NCI-H1092 treated with DMSO at 0.1 percent for 48 hours (cell line): ENCODE measurements around the gene TNFRSF12A.

Experiments
- DNase-seq: peaks from one replicate; lab custom pipeline; 2025; lab: John Stamatoyannopoulos, UW

Gene TNFRSF12A, protein sequence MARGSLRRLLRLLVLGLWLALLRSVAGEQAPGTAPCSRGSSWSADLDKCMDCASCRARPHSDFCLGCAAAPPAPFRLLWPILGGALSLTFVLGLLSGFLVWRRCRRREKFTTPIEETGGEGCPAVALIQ

DNA sequence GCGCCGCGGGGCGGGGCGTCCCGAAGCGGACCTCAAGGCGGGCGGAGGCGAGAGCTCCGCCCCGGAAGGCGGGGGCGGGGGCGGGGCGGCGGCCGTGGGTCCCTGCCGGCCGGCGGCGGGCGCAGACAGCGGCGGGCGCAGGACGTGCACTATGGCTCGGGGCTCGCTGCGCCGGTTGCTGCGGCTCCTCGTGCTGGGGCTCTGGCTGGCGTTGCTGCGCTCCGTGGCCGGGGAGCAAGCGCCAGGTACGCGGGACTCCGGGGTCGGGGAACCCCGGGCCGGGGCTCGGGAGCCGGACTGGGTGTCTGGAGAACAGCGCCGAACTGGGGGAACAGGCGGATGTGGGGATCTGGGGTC lies at the start of gene TNFRSF12A:
TNFRSF12A (plus strand) TSS at position 122 of the 357 bp plus-strand sequence; CDS start at position 152, 30 bp downstream.
- peak; percentile 11 for DNase-seq

DNA sequence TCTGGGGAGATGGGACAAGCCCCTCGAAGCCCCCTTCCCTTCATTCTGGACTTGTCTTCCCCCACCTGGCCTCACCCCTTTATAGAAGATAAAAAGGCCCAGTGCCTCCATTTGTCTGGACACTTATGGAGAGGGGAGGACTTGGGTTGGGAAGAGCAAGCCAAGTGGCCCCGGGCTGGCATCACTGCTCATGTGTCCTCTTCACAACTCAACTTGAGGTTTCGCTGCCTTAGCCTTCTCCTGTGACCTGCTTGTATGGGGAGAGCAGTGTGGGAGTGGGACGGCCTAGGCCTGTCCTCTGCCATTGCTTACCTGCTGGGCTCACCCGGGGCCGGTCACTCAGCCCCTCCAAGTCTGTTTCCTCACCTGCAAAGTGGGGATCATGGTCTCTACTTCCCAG lies 49.6 kb upstream of the TNFRSF12A start:
- no peak for DNase-seq

DNA sequence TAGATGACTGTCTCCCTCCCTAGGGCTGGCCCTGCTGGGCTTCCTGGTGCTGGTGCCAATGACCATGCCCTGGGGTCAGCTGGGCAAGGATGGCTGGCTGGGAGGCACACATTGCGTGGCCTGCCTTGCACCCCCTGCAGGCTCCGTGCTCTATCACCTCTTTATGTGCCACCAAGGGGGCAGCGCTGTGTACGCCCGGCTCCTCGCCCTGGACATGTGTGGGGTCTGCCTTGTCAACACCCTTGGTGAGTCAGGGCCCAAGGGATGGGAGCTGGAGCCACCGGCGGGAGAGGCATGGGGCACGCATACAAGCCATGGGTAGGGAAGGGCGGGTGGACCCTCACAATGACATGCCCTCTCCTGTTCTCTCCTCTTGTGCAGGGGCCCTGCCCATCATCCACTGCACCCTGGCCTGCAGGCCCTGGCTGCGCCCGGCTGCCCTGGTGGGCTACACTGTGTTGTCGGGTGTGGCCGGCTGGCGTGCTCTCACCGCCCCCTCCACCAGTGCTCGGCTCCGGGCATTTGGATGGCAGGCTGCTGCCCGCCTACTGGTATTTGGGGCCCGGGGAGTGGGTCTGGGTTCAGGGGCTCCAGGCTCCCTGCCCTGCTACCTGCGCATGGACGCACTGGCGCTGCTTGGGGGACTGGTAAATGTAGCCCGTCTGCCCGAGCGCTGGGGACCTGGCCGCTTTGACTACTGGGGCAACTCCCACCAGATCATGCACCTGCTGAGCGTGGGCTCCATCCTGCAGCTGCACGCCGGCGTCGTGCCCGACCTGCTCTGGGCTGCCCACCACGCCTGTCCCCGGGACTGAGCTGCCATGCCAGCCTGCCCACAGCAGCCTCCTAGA lies 48.8 kb upstream of the TNFRSF12A start:
- no peak for DNase-seq

DNA sequence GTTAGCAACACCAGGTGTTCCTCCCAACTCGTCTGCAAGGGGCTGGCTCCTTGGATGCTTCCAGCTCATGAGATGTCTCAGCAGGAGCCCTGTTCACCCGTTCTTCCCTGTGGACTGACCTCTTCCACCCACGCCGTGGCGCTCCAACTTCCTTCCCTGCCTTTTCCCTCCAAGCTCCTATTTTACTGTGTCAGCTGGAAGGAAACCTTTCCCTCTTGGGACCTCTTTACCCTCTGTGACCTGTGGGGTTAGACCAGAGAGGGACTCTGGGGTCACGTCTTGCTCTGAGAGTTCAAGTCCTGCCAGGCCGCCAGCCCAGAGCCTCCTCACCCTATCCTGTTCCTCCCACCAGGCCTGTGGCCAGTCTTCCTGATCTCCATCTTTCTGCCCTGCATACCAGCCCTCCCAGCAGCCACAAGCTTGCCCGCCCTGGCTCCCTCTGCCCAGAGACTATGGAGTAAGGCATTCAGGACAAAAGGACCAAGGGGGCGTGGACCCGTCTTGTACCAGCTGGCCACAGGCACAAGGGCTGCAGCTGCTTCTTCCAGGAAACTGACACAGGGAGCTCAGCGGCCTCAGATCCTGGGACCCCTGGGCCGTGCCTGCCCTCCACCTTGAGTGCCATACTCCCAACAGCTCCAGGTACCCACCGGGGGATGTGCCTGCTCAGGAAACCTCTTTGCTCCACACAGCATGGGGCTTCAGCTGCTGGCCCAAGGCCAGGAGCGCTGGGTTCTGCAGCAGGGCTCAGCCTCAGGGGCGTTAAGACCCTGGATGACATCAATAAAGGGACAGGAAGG lies 48.0 kb upstream of the TNFRSF12A start:
- DNase-seq = peak; percentile 25

DNA sequence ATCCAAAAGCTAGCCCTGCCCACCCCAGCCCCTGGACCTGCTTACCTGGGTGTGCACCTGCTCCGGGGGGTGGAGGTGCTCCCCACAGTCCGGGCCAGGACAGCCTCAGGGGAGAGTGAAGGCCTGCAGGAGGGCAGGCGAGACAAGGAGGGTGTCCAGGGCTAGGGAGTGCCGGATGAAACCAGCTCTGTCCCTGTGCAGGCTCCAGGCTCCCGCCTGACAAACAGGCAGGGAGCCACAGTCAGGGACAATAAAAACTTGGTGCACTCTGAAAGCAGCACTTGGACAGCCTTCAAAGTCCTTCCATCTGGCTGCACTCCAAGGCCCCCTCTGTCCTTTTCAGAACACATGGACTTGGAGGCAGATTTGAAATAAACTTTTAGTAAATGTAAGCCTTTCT lies 47.1 kb upstream of the TNFRSF12A start:
- no peak for DNase-seq

DNA sequence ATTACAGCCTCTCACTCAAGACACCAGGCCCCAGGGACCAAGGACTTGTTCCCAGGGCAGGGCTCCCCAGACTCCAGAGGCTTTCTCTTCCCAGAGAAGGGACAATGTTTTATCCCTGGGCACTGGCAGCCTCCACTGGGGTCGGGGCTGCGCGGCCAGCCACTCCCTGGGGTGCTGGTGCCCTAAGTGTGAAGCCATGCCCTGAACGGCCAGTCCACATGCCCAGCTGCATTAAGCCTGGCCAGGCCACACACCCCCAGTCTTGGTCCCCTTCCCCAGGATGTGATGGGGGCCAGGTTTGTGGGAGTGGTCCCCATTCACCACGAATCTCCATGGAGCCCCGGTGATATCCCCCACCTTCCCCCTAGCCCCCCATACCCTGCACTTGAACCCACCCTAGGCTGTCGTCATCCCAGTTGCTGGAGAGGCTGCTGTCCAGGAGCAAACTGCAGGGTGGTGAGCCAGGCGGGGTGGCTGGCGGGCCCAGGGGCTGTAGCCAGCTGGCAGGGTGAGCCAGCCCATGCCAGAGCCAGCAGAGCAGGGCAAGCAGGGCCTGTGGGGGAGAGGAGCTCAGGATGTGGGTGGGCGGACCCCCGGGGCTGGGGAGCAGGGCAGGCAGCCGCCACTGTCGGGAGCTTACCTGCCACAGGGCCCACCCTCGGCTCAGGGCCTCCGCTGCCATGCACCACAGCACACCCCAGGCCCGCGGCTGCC lies 46.4 kb upstream of the TNFRSF12A start:
- no peak for DNase-seq

DNA sequence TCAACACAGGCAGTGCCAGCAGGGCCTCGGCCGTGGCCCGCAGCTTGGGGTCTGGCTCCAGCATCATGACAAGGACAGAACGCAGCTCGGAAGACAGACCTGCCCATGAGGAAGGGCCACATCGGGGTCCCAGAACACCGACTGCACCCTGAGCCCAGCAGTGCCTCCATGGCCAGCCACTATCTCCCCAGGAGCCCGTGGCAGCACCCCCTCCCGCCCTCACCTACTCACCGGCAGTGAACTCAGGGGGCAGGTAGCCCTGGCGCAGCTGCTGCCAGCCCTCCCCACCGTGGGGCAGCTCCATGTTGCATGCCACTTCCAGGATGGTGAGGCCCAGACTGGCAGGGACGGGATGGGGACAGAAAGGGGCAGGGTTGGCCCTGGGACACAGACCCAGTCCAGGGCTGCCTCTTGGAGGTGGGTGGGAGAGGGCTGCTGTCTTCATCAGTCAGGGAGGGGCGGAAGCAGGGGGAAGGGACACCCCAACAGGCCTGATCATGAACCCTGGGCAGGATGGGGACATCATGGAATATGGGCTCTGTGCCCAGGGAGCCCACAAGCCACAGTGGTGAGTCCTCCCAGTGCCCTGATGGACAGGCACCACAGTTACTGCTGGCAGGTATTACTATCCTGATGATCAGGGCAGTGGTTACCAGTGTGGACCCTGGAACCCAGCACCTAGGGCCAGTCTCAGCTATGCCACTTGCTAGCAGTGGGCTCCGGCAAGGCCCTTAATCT lies 45.7 kb upstream of the TNFRSF12A start:
- no peak for DNase-seq

DNA sequence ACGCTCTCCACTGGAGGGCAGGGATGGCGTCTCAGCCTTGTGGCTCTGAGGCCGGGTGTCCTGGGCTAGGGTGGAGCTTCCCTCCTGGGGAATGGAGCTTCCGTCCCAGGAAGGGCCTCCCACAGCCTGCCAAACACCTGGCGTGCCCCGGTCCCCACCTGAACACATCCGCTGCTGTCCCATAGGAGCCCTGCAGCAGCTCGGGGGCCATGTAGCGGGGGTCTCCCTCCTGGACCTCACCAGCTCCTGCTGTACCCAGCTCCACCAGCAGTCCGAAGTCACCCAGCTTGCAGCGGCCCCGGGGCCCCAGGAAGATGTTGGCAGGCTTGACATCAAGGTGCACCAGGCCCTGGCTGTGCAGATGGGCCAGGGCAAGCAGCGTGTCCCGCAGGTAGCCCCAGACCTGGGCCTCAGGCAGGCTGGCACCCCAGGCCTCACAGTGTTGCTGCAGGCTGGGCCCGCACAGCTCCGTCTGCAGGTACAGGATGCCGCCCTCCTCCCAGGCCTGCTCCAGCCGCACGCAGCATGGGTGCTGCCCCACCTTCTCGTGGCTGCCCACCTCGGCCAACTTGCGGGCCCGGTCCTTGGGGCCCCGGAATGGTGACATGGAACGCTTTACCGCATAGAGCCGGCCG lies 44.9 kb upstream of the TNFRSF12A start:
- no peak for DNase-seq

DNA sequence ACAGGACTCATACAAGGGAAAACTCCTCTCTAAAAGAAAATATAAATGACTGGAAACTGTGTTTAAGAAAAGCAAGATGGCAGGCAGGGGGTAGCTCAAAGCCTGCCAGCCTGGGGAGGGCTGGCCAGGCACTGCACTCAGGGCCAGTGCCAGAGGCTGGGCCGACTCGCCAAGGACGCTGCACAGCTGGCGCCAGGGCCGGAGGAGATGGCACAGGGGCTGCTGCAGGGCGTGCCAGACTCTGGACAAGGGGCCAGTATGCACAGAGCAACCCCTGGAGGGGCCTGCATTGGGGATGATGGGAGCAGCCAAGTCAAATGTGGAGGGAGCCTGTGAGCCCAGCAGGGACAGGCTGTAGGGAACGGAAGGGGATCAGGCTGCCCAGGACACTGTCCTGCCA lies 44.0 kb upstream of the TNFRSF12A start:
- DNase-seq = peak; percentile 45

DNA sequence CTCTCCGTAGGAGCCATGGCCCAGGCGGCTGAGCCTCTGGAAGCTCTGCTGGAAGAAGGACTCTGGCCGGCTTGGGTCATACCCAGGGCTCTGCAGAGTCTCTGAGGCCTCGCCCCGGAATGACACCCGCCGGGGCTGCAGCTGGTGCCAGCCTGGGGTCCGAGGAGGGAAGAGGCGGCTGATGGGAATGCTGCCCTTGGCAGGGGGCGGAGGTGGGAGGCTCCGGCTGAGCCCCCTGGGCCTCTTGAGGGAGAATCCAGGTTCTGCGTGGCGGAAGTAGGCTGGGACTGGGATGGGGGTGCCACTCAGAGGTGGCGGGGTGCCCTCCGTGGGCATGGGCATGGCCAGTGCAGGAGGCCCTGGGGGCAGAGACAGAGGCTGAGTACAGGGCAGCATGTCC lies 43.5 kb upstream of the TNFRSF12A start:
- DNase-seq = no peak

DNA sequence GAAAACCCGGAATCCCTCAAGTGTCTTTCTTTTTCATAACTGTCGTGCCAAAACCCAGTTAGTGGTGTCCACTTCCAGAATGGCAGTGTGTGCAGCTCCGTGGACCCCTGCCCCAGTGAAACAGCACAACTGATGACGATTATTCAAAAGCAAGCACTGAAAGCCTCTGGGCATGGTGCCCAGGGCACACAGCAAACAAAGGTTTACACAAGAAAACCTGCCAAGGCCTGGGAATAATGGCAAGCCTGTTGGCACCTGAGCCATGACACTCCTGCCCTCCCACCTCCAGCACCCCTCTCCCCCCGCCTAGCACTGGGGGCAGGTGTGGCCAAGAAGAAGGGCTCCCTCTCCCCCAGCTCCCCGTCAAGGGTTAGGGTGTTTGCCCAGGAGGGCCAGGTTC lies 42.7 kb upstream of the TNFRSF12A start:
- peak; percentile 95 for DNase-seq

DNA sequence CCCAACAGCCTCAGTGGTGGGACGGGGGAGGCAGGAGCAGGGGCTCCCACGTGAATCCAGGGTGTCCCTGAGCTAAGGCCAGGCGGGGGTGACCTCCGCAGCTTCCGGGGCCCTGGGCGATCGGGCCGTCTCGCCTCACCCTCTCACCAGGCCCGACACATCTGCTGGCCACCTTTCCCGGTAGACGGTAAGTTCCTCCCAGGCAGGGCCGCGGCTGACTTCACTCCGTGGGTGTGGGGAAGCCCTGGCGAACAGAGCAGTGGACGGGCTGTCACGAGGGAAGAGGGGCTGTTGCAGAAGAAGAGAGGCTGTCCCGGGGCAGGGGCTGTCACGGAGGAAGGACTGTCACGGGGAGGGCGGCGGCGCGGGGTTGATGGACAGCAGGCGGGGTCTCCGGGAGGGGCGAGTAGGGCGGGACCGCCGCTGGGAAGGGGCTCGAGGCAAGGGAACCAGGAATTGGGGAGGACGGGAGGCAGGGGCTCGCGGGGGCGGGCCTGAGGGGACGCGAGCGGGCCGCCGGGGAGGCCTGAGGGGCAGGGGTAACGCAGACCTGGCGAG lies 40.4 kb upstream of the TNFRSF12A start:
- DNase-seq = no peak

DNA sequence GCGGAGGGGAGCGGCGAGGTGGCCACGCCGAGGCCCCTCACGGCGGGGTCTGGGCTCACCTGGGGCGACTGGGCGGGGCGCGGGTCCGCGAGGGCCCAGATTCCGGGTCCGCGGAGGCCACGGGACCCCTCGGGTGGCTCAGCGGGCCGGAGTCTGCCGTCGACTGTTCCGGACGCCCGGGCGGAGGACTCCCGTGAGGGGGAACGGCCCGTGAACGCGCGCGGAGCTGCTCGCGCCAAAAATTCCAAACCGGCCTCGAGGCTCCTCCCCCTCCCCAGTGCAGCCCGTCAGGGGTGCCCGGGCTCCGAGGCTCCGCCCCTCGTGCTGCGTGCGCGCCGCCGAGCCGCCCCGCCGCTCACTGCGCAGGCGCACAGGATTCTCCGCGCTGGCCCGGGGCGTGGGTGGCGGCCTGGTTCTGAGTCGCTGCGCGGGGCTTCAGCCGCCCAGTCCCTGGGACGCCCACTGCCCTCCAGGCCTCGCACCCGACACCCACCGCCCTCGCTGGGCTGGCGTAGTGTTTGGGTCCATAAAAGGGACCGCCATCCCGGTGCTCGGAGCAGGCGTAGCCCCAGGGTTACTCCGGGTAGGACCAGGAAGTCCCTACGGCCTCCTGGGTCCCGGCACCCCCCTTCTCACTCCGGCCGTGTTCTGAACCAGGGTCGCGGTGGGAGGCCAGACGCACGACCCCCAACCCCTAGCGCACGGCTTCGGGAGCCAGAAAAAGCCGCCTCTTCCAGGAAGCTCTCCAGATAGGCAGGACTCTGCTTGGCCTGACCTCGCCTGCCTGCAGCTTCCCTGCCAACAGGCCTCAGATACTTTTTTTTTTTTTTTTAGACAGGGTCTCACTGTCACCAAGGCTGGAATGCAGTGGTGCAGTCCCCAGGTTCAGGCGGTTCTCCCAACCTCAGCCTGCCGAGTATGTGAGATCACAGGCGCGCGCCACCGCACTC lies 39.7 kb upstream of the TNFRSF12A start, which contains the start of gene PKMYT1:
PKMYT1 (minus strand) TSS at position 220 of the 950 bp plus-strand sequence. CDS start 789 bp downstream, outside the sequence.
- peak; percentile 86 for DNase-seq

DNA sequence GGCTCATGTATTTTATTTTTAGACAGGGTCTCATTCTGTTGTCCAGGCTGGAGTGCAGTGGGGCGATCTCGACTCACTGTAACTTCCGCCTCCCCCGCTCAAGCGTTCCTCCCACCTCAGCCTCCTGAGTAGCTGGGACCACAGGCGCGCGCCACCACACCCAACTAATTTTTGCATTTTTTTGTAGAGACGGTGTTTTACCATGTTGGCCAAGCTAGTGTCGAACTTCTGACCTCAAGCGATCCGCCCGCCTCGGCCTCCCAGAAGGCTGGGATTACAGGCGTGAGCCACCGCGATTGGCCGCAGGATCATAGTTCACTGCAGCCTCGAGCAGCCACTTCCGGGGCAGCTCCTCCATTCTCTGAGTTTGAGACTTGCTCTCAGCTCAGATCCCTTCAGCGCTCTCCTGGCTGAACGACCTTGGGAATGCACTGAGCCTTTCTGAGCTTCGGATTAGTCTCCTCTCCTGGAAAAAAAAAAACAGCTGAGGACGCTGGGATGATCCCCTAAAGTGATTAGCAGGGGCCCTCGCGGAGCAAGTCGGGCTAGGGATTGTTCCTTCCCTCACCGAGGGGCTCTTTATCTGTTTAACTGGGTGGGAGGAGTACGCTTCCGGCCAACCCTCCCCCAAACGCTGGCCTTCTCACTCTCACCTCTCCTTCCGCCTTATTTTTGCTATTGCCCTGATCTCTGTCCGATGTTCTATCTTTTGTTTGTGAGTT lies 38.8 kb upstream of the TNFRSF12A start:
- no peak for DNase-seq

DNA sequence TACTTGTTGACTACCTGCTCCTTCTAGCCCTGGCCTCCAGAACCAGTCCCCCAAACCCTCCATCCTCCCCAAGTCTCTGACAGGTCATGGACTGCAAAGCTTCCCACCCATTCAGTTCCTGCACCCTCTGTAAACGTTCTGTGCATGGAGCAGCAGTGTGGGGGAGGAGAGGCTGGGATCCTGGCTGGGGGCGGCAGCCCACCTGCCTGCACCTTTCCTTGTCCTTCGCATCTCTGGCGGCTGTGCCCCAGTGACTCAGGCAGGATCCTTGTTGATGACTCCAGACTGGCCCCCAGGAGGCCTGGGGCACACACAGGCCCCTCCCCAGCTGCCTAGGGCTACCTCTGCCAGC lies 38.3 kb upstream of the TNFRSF12A start:
- DNase-seq = no peak

DNA sequence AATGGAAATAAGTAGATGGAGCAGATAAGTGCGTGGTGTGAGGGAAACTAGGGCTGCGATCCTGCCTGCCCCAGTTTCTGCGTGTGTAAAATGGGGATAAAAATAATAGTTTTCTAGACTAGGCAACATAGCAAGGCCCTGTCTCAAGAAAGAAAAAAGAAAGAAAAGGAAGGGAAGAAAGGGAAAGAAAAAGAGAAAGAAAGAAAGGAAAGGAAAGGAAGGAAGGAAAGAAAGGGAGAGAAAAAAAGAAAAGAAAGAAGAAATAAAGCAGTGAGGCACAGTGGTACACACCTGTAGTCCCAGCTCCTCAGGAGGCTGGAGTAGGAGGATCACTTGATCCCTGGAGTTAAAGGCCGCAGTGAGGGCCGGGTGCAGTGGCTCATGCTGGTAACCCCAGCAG lies 37.8 kb upstream of the TNFRSF12A start:
- no peak for DNase-seq

DNA sequence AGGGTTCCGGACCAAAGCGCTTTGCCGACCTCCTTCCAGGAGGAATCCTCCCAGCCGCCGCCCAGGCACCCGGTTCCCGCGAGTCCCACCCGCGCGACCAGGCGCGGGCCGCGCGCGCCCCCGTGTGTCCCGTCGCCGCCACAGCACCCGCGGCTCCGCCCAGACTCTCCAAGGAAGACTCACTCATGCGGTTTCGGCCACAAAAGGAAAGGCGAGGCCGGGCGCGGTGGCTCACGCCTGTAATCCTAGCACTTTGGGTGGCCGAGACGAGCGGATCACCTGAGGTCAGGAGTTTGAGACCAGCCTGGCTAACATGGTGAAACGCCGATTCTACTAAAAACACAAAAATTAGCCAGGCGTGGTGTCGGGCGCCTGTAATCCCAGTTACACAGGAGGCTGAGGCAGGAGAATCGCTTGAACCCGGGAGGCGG lies 36.4 kb upstream of the TNFRSF12A start:
- peak; percentile 69 for DNase-seq

DNA sequence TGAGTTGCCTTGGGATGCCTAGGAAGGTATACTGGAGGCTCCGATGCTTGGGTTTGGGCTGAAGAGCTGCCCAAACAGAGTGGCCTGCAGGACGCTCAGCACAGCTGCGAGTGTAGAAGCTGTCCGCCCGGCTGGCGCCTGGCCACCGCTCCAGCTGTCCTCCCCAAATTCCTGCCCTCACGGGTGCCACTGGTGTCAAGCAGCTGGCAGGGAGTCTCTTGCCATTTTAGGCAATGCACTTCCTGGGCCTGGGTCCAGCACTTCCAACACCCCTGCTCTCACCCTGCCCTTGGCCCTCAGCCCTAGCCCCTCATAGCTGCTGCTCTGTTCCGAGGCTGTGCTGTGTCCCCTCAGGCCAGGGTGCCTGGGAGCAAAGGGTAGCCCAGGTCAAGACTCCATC lies 34.7 kb upstream of the TNFRSF12A start:
- DNase-seq = no peak

DNA sequence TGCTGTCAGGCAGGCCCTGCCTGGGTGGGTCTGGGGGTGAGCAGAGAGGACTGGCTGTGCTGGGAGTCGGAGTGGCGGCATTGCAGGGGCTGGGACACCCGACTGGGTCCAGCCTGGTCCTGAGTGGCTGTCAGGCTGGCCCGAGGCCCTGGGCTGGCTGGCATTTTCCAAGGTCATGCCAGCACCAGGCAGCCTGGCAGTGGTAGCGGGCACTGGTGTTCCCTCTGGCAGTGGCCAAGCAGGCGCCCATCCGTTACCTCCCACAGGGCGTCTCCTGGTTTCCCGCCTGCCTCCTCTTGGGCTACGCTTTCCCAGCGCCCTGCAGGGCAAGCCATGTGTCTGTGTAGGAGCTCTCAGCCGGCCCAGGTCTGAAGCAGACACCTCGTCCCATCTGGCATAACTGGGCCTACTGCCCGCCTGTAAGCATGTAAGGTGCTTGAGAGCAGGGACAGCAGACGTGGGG lies 34.2 kb upstream of the TNFRSF12A start:
- no peak for DNase-seq
